NT2/D1 (cell line): Measurements from ENCODE around the gene KIF27.

Source experiments
- SUZ12 ChIP-seq: IDR thresholded peaks from 2 replicates; pipeline ENCODE4 v1.6.1; 2011; ENCODE audit not compliant: insufficient read length, insufficient read depth; ENCODE audit errors: extremely low read depth
- YY1 ChIP-seq: IDR thresholded peaks from 2 replicates; pipeline ENCODE4 v1.6.1; 2011; ENCODE audit not compliant: insufficient read length, insufficient read depth
- ZNF274 ChIP-seq: IDR thresholded peaks from 2 replicates; pipeline ENCODE4 v1.6.1; 2011; ENCODE audit warnings: mild to moderate bottlenecking, low read depth, low read length

GRCh38 chr9:83920927-83921707, at the start of gene KIF27:
- TF ChIP-seq ZNF274 (no peak), SUZ12 (no peak), YY1 (no peak)
